CD4-positive, alpha-beta T cell (primary cell): ENCODE measurements around the gene NKAIN2. TPM values are rescaled to one million over a fixed set of nuclear protein-coding genes. Genes with fewer than 3 reads are reported as not detected.

Experiments used
- ATAC-seq: fragments of 200-7000 bp; cut with Tn5 transposase; one replicate; pipeline ENCODE4 v1.10.0; 2022; ENCODE audit warnings: mild to moderate bottlenecking; ENCODE audit not compliant: poor library complexity
- CTCF ChIA-PET: fragments of 350-600 bp; sonication (Branson Sonifier 250); formaldehyde crosslinking; loops from one replicate; lab custom pipeline; 2021; ENCODE audit warnings: antibody characterized with exemption, inconsistent platforms; lab: Charles Lee
- POLR2A ChIA-PET: fragments of 350-600 bp; sonication (Branson Sonifier 250); formaldehyde crosslinking; loops from one replicate; lab custom pipeline; 2021; ENCODE audit warnings: antibody characterized with exemption, inconsistent platforms; lab: Charles Lee
- DNase-seq, 14 experiments: peaks; one replicate each; pipeline ENCODE4 v3.0.0-alpha.2; 2013 to 2020; ENCODE audit warnings: mixed read lengths in 2 of 14
- H3K27ac ChIP-seq, 2 donors: one replicate each; pipeline versions ENCODE4 v1.5.1 to v1.7.0; 2013; ENCODE audit warnings: low read length in 2 of 2, low read depth in 1 of 2, mild to moderate bottlenecking in 1 of 2
- H3K27me3 ChIP-seq, 2 experiments: 1 replicate in 1 of 2; 2 replicates in 1 of 2; pipeline versions ENCODE4 v1.6.1 to v1.7.0; 2013; ENCODE audit warnings: low read length in 2 of 2, control low read depth in 1 of 2, mild to moderate bottlenecking in 1 of 2, moderate library complexity in 1 of 2; ENCODE audit not compliant: insufficient read depth in 2 of 2, control insufficient read depth in 1 of 2
- H3K36me3 ChIP-seq: one replicate; pipeline ENCODE4 v1.6.1; 2013; ENCODE audit warnings: low read length, control low read depth; ENCODE audit not compliant: insufficient read depth
- H3K4me1 ChIP-seq: one replicate; pipeline ENCODE4 v1.6.1; 2013; ENCODE audit warnings: low read length, control low read depth; ENCODE audit not compliant: insufficient read depth
- H3K4me3 ChIP-seq: one replicate; pipeline ENCODE4 v1.5.1; 2013; ENCODE audit warnings: mild to moderate bottlenecking, low read length, moderate library complexity
- H3K9me3 ChIP-seq, 2 experiments: 1 replicate in 1 of 2; 2 replicates in 1 of 2; pipeline versions ENCODE4 v1.6.1 to v1.7.0; 2013; ENCODE audit warnings: low read length in 2 of 2, mild to moderate bottlenecking in 2 of 2, control low read depth in 1 of 2, moderate library complexity in 1 of 2; ENCODE audit not compliant: control insufficient read depth in 1 of 2, insufficient read depth in 1 of 2
- H3K27ac Mint-ChIP-seq: one replicate; pipeline ENCODE4 v1.8.0; 2020; ENCODE audit warnings: mixed read lengths
- H3K27me3 Mint-ChIP-seq: one replicate; pipeline ENCODE4 v1.8.0; 2021; ENCODE audit warnings: mixed read lengths
- H3K36me3 Mint-ChIP-seq: one replicate; pipeline ENCODE4 v1.8.0; 2021; ENCODE audit warnings: low read depth, mixed read lengths
- H3K4me1 Mint-ChIP-seq: one replicate; pipeline ENCODE4 v1.8.0; 2021; ENCODE audit warnings: low read depth, mixed read lengths
- H3K4me3 Mint-ChIP-seq: one replicate; pipeline ENCODE4 v1.8.0; 2020; ENCODE audit warnings: mild to moderate bottlenecking, mixed read lengths
- H3K9me3 Mint-ChIP-seq: one replicate; pipeline ENCODE4 v1.8.0; 2020; ENCODE audit warnings: mixed read lengths
- CTCF ChIP-seq: fragments of 200-600 bp; IDR thresholded peaks from one replicate; pipeline ENCODE4 v1.8.0; 2022; ENCODE audit warnings: antibody characterized with exemption, mild to moderate bottlenecking
- intact Hi-C, 2 experiments: fragments of 100-400 bp; cut with DNase I in 1 of 2; cut with micrococcal nuclease in 1 of 2; formaldehyde crosslinking; loops; one replicate each; pipeline versions ENCODE4 v1.15.1 to v1.9.0; 2023 to 2025; cut with DNase I, micrococcal nuclease
- total RNA-seq, 174 experiments: library from RNA in 2 of 174; stranded (reverse) in 2 of 174; gene quantifications; one replicate each; pipeline ENCODE4 v1.2.3 and lab custom pipeline; 2021 to 2026

Gene NKAIN2
- total RNA-seq, 2 experiments from 2014 or later, result not detected

- Histone ChIP-seq H3K9me3 (no peaks in the 10 kb centered on the region), H3K36me3 (no peaks in the 10 kb centered on the region), H3K27me3 (no peaks in the 10 kb centered on the region), H3K27ac (no peak overlapping the region), H3K4me3 (no peak overlapping the region), H3K4me1 (no peaks in the 10 kb centered on the region)
- ChIA-PET CTCF (no interaction called here), POLR2A (no interaction called here)
- Mint-ChIP-seq H3K4me1 (no peaks in the 10 kb centered on the region), H3K4me3 (no peak overlapping the region), H3K9me3 (no peaks in the 10 kb centered on the region), H3K36me3 (no peaks in the 10 kb centered on the region), H3K27me3 (peaks cover under 1% of the 10 kb centered on the region), H3K27ac (no peak overlapping the region)
- ATAC-seq (no peak), DNase-seq (no peak)
- intact Hi-C loops, result no loop called here
- TF ChIP-seq CTCF, result no peak
Measured at GRCh38 chr6:124793398-124793797, 989.7 kb downstream of the NKAIN2 start.

- Mint-ChIP-seq H3K4me1 (no peaks in the 10 kb centered on the region), H3K9me3 (no peaks in the 10 kb centered on the region), H3K27ac (no peak overlapping the region), H3K27me3 (no peaks in the 10 kb centered on the region), H3K4me3 (no peak overlapping the region), H3K36me3 (no peaks in the 10 kb centered on the region)
- Histone ChIP-seq H3K27me3 (no peaks in the 10 kb centered on the region), H3K4me1 (no peaks in the 10 kb centered on the region), H3K36me3 (no peaks in the 10 kb centered on the region), H3K4me3 (no peak overlapping the region), H3K9me3 (no peaks in the 10 kb centered on the region), H3K27ac (no peak overlapping the region)
- ATAC-seq, result no peak
- ChIA-PET POLR2A (no interaction called here), CTCF (no interaction called here)
- no peak for TF ChIP-seq CTCF
- intact Hi-C loops, result no loop called here
- DNase-seq, result no peak
Measured at GRCh38 chr6:124795643-124796463, 992.2 kb downstream of the NKAIN2 start.

GRCh38 chr6:124796464-124796970, 992.9 kb downstream of the NKAIN2 start:
- Mint-ChIP-seq H3K27me3 (no peaks in the 10 kb centered on the region), H3K9me3 (no peaks in the 10 kb centered on the region), H3K27ac (no peak overlapping the region), H3K4me3 (no peak overlapping the region), H3K4me1 (no peaks in the 10 kb centered on the region), H3K36me3 (no peaks in the 10 kb centered on the region)
- POLR2A ChIA-PET, result no interaction called here
- ATAC-seq (no peak), DNase-seq (no peak)
- no peaks in the 10 kb centered on the region for H3K36me3 ChIP-seq
- TF ChIP-seq CTCF, result no peak
- no peaks in the 10 kb centered on the region for H3K9me3 ChIP-seq
- CTCF ChIA-PET, result no interaction called here
- H3K4me3 ChIP-seq, result no peak overlapping the region
- no peaks in the 10 kb centered on the region for H3K27me3 ChIP-seq
- intact Hi-C loops, result no loop called here
- H3K27ac ChIP-seq, result no peak overlapping the region
- H3K4me1 ChIP-seq, result no peaks in the 10 kb centered on the region
